ENCODE measurements around the gene TOX2.

The TOX2 gene

GRCh38 chr20:44016525-44016924 lies 101.9 kb downstream of the TOX2 start:
- no peak for DNase-seq (ENCODE audit: low spot score)
- TF ChIP-seq CTCF (IDR thresholded peaks at IDR 0.05; ENCODE audit: extremely low read depth, insufficient read depth, missing control alignments) = no peak
- in situ Hi-C loops (cut with MboI; ENCODE audit: low pct_unique_long_range_greater_than_20kb, low sequenced_read_pairs, unreplicated experiment) = no loop called here

- in situ Hi-C loops (cut with MboI; ENCODE audit: low pct_unique_long_range_greater_than_20kb, low sequenced_read_pairs, unreplicated experiment) = no loop called here
- no peak for DNase-seq (ENCODE audit: low spot score)
- no peak for TF ChIP-seq CTCF (IDR thresholded peaks at IDR 0.05; ENCODE audit: extremely low read depth, insufficient read depth, missing control alignments)
Observed at GRCh38 chr20:44017211-44017610, 102.6 kb downstream of the TOX2 start.

GRCh38 chr20:44017905-44018258 lies 103.2 kb downstream of the TOX2 start:
- DNase-seq (ENCODE audit: low spot score) = no peak
- TF ChIP-seq CTCF (IDR thresholded peaks at IDR 0.05; ENCODE audit: extremely low read depth, insufficient read depth, missing control alignments) = no peak
- in situ Hi-C loops (cut with MboI; ENCODE audit: low pct_unique_long_range_greater_than_20kb, low sequenced_read_pairs, unreplicated experiment) = no loop called here

DNA sequence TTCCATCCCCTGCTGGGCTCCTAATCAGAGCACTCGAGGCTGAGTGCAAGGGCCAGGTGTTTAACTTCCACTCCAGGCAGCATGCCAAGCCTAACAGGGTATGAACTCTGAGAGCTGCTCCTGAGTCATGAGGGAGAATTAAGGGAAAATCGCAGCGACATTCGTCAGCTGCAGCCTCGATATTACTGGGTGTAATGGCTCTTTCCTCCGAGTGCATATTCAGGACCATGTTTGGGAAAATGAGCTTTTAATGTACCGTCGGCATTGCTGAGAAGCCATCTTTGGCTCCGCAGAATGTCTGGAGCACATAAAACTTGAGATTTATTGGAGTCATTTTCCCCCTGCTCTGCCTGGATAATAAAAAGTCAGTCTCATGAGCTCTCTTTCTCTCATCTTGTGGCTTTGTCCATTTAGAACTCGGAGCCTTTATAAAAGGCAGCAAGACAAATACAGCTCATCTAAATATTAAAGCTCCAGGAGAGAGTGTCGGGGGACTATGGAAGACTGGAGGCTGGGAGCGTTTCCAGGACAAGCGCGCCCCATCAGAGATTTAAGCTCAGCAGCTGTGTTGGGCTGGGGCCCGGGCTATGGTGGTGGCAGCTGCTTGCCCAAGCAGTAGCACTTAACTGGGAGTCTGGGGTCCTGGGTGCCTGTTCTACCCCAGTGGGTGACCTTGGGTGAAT lies 103.7 kb downstream of the TOX2 start:
- no peak for TF ChIP-seq CTCF (IDR thresholded peaks at IDR 0.05; ENCODE audit: extremely low read depth, insufficient read depth, missing control alignments)
- no peak for DNase-seq (ENCODE audit: low spot score)
- in situ Hi-C loops (cut with MboI; ENCODE audit: low pct_unique_long_range_greater_than_20kb, low sequenced_read_pairs, unreplicated experiment) = no loop called here

DNA sequence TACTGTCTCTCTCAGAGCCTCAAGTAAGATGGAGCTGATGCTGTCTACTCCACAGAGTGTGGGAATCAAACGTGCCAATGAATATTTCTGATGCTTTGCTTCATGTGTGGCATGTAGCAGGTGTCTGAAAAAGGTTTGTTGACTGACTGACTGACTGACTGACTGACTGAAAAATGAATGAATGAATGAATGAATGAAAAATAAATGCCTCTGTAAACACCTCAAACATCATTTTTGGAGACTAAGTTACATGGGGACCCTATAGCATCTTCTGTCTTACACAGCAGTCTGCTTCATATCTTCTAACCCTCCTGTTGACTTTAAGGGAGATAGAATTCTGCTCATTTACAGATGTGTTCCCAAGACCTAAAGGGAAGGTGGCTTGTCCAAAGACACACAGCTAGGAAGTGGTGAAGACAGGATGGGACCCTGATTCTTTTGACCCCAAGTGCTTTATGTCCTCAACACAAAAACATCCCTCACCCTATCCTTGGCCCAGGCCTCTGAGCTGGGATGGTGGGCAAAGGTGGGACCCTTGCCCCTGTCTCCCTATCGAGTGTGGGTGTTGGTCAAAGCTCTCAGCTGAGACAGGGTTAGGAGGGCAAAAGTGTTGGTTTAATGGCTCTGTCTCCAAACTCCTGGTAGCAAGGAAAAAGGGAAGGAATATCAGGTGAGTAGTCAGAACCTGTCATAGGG lies 104.4 kb downstream of the TOX2 start:
- no peak for TF ChIP-seq CTCF (IDR thresholded peaks at IDR 0.05; ENCODE audit: extremely low read depth, insufficient read depth, missing control alignments)
- no peak for DNase-seq (ENCODE audit: low spot score)
- in situ Hi-C loops (cut with MboI; ENCODE audit: low pct_unique_long_range_greater_than_20kb, low sequenced_read_pairs, unreplicated experiment) = no loop called here

GRCh38 chr20:44019638-44020335 lies 105.1 kb downstream of the TOX2 start:
- no peak for TF ChIP-seq CTCF (IDR thresholded peaks at IDR 0.05; ENCODE audit: extremely low read depth, insufficient read depth, missing control alignments)
- no peak for DNase-seq (ENCODE audit: low spot score)
- in situ Hi-C loops (cut with MboI; ENCODE audit: low pct_unique_long_range_greater_than_20kb, low sequenced_read_pairs, unreplicated experiment) = no loop called here

Data from GM13977 (cell line).